Endothelial cell of umbilical vein (primary cell): Measurements from ENCODE around the gene PDLIM5. TPM values are rescaled to one million over a fixed set of nuclear protein-coding genes. Genes with fewer than 3 reads are reported as not detected.

Experiments used
- BruUV-seq: library from RNA; stranded (reverse); fragments of 400-500 nt; replicated peaks from 2 replicates; lab custom pipeline; 2021; lab: Mats Ljungman, UMichigan
- CTCF ChIA-PET: fragments of 300-600, 350-600 bp; sonication (Branson Sonifier 250); formaldehyde crosslinking; loops from one replicate; lab custom pipeline; 2021; ENCODE audit warnings: antibody characterized with exemption, inconsistent platforms; lab: Charles Lee
- POLR2A ChIA-PET: fragments of 300-600, 350-600 bp; sonication (Branson Sonifier 250); formaldehyde crosslinking; loops from one replicate; lab custom pipeline; 2021; ENCODE audit warnings: antibody characterized with exemption, inconsistent platforms; lab: Charles Lee
- DNase-seq: peaks from one replicate; pipeline ENCODE4 v3.0.0-alpha.2; 2011; ENCODE audit warnings: low read depth, low spot score
- FAIRE-seq: peaks from 2 replicates; lab custom pipeline; 2011; peaks lifted over from hg19 to GRCh38; lab: Jason Lieb, UNC
- H2AFZ ChIP-seq: 2 replicates; pipeline ENCODE4 v1.6.0; 2012; ENCODE audit warnings: low read depth, low read length, control low read depth, inconsistent platforms
- H3K27ac ChIP-seq: 2 replicates; pipeline ENCODE4 v1.5.1; 2011; ENCODE audit warnings: low read depth, mild to moderate bottlenecking, control low read depth, low read length, moderate library complexity; ENCODE audit not compliant: insufficient read depth
- H3K27me3 ChIP-seq, 2 experiments: 2 replicates each; pipeline versions ENCODE4 v1.6.0 to v1.6.1; 2011; ENCODE audit warnings: low read length in 2 of 2, mixed read lengths in 1 of 2; ENCODE audit not compliant: control insufficient read depth in 2 of 2, insufficient read depth in 2 of 2
- H3K36me3 ChIP-seq, 2 experiments: 2 replicates in 1 of 2; 3 replicates in 1 of 2; pipeline ENCODE4 v1.5.1; 2011; ENCODE audit warnings: low read length in 2 of 2, mild to moderate bottlenecking in 1 of 2, moderate library complexity in 1 of 2; ENCODE audit not compliant: control insufficient read depth in 2 of 2, insufficient read depth in 2 of 2; ENCODE audit errors: extremely low read depth in 1 of 2
- H3K4me1 ChIP-seq: 3 replicates; pipeline ENCODE4 v1.5.1; 2011; ENCODE audit warnings: mild to moderate bottlenecking, low read length; ENCODE audit not compliant: control insufficient read depth, insufficient read depth; ENCODE audit errors: extremely low read depth
- H3K4me2 ChIP-seq: 2 replicates; pipeline ENCODE4 v1.6.1; 2011; ENCODE audit warnings: low read length, control low read depth, mixed read lengths; ENCODE audit not compliant: insufficient read depth
- H3K4me3 ChIP-seq, 3 experiments: fragments of 200-600 bp in 1 of 3; sonication (generic), shearing (Covaris generic) in 1 of 3; replicated peaks in 1 of 3; 2 replicates each; pipeline ENCODE4 v1.5.1; 2011 to 2016; ENCODE audit warnings: control low read depth in 3 of 3, low read length in 3 of 3, mild to moderate bottlenecking in 2 of 3, inconsistent platforms in 1 of 3, low read depth in 1 of 3, moderate library complexity in 1 of 3; ENCODE audit not compliant: insufficient read depth in 1 of 3
- H3K79me2 ChIP-seq: 2 replicates; pipeline ENCODE4 v1.6.0; 2012; ENCODE audit warnings: low read length, inconsistent platforms; ENCODE audit not compliant: control insufficient read depth, insufficient read depth
- H3K9ac ChIP-seq: replicated peaks from 2 replicates; pipeline ENCODE3; 2011; ENCODE audit warnings: low read length, control low read depth; ENCODE audit not compliant: insufficient read depth; ENCODE audit errors: extremely low read depth
- H3K9me1 ChIP-seq: replicated peaks from 3 replicates; pipeline ENCODE4 v1.6.0; 2011; ENCODE audit warnings: mild to moderate bottlenecking, low read length; ENCODE audit not compliant: control insufficient read depth, insufficient read depth; ENCODE audit errors: extremely low read depth
- H3K9me3 ChIP-seq: replicated peaks from 2 replicates; pipeline ENCODE4 v1.5.1; 2012; ENCODE audit warnings: low read length, inconsistent platforms; ENCODE audit not compliant: control insufficient read depth, insufficient read depth
- H4K20me1 ChIP-seq: replicated peaks from 2 replicates; pipeline ENCODE3; 2011; ENCODE audit warnings: mild to moderate bottlenecking, low read length; ENCODE audit not compliant: control insufficient read depth, insufficient read depth; ENCODE audit errors: extremely low read depth
- FOS ChIP-seq: IDR thresholded peaks from 2 replicates; pipeline ENCODE4 v1.6.1; 2011; ENCODE audit warnings: mild to moderate bottlenecking, low read length, moderate library complexity, borderline replicate concordance; ENCODE audit not compliant: insufficient read depth
- JUN ChIP-seq: IDR thresholded peaks from 2 replicates; pipeline ENCODE4 v1.6.1; 2011; ENCODE audit warnings: borderline replicate concordance, low read depth; ENCODE audit not compliant: insufficient read length, insufficient read depth
- dilution Hi-C: fragments of 300-500 bp; cut with MboI; formaldehyde crosslinking; loops from one replicate; pipeline ENCODE4 v1.15.0; 2019; ENCODE audit warnings: low sequenced_read_pairs; ENCODE audit not compliant: extremely low pct_ligation_motif_present
- intact Hi-C: fragments of 100-400 bp; cut with micrococcal nuclease; formaldehyde crosslinking; loops from one replicate; pipeline ENCODE4 v1.10.0; 2022
- polyA plus RNA-seq, 4 experiments: library from polyadenylated mRNA; depleted of rRNA in 3 of 4; stranded (reverse) in 3 of 4; unstranded in 1 of 4; fragments of >200 nt; gene quantifications; 2 replicates each; pipeline versions ENCODE4 v1.2.1 to v1.2.3, GENCODE V29; 2011 to 2012; ENCODE audit warnings: missing spikeins in 1 of 4
- total RNA-seq: library from RNA; stranded (reverse); gene quantifications from 2 replicates; pipeline ENCODE4 v1.2.3, GENCODE V29; 2021

The PDLIM5 gene
- total and polyA plus RNA-seq, 2 donors (not counting 3 experiments of a cell fraction or from before 2014, with no cell fraction given) = 243 to 310 TPM

- ChIA-PET POLR2A (no interaction called here), CTCF (interaction anchor here (0.7 to 1.0 kb wide), 2 partner anchors 14 to 60 kb away, joined by 3 to 4 read pairs; no protein-coding TSS in a partner anchor)
- no peak for TF ChIP-seq JUN
- peaks cover 0 to 4% of the 10 kb centered on the region in 2 experiments for H3K36me3 ChIP-seq
- no peak overlapping the region for H2AFZ ChIP-seq
- no peak for DNase-seq
- no peaks in the 10 kb centered on the region for H3K9me3 ChIP-seq
- dilution Hi-C loops = no loop called here
- no TSS peak for BruUV-seq
- intact Hi-C loops = no loop called here
- no peak overlapping the region for H3K9ac ChIP-seq
- H3K4me3 ChIP-seq = no peak overlapping the region
- no peak overlapping the region for H3K4me2 ChIP-seq
- H3K79me2 ChIP-seq = peaks cover 92% of the 10 kb centered on the region
- no peaks in the 10 kb centered on the region for H4K20me1 ChIP-seq
- peaks cover 12% of the 10 kb centered on the region for H3K4me1 ChIP-seq
- no peak overlapping the region for H3K27ac ChIP-seq
- H3K9me1 ChIP-seq = no peaks in the 10 kb centered on the region
- no peaks in the 10 kb centered on the region for H3K27me3 ChIP-seq
- no peak for FAIRE-seq
Measured at GRCh38 chr4:94466923-94467322, 15.2 kb downstream of the PDLIM5 start.

- no TSS peak for BruUV-seq
- Histone ChIP-seq H3K9me1 (no peaks in the 10 kb centered on the region), H3K9ac (no peak overlapping the region), H3K79me2 (peaks cover 91% of the 10 kb centered on the region), H3K4me2 (no peak overlapping the region), H3K27ac (no peak overlapping the region), H3K4me1 (peaks cover 21% of the 10 kb centered on the region), H3K36me3 (peaks cover 0 to 4% of the 10 kb centered on the region in 2 experiments), H3K9me3 (no peaks in the 10 kb centered on the region), H4K20me1 (peaks cover 4% of the 10 kb centered on the region), H2AFZ (no peak overlapping the region), H3K4me3 (no peak overlapping the region), H3K27me3 (no peaks in the 10 kb centered on the region)
- ChIA-PET CTCF (no interaction called here), POLR2A (no interaction called here)
- dilution Hi-C loops (no loop called here), intact Hi-C loops (no loop called here)
- TF ChIP-seq FOS = no peak
- DNase-seq (no peak), FAIRE-seq (no peak)
Measured at GRCh38 chr4:94468093-94468769, 16.5 kb downstream of the PDLIM5 start.
